HG03108 (cell line): Measurements from ENCODE around the gene PTPRZ1.

ENCODE experiments used
- ATAC-seq: cut with Tn5 transposase; IDR thresholded peaks from one replicate; pipeline ENCODE4 v1.9.1; 2021; ENCODE audit warnings: moderate library complexity; ENCODE audit not compliant: unreplicated experiment

The PTPRZ1 gene

DNA sequence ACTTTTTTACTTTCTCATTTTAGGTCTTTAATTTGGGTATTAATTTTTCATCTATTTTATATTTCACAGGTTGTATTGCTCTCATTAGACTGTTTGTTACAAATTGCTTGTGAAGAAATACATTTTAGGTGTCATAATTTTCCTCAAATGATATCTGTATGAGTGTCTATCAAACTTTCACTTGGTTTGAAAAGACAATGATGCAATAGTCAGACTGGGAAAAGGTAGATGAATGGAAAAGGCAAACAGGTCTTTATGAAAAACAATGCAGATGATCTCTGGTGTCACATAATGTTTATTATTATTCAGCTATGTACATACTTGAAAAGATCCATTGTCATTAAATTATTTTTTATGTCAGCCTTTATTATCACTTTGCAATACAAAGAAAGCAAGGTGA, 80.2 kb downstream of the PTPRZ1 start:
- no peak for ATAC-seq

- no peak for ATAC-seq
Observed at GRCh38 chr7:121953601-121954000, 80.6 kb downstream of the PTPRZ1 start.

DNA sequence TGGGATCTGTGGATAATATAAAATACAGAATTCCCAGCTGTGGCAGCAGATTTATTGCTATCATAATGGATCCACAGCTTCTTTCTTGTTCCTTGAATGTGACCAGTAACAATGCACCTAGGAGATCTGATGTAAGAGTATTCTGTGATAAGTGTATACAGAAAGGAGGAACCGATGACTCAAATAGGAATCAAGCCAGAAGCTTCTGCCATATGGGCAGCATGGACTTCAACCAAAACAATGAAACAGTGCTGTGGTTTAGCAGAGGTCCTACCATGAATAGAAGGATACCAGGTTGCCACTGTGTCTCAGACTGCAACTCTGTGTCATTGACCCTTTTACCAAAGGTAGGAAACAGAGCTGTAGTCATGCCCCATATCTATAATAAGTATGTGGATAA, 81.8 kb downstream of the PTPRZ1 start:
- no peak for ATAC-seq

DNA sequence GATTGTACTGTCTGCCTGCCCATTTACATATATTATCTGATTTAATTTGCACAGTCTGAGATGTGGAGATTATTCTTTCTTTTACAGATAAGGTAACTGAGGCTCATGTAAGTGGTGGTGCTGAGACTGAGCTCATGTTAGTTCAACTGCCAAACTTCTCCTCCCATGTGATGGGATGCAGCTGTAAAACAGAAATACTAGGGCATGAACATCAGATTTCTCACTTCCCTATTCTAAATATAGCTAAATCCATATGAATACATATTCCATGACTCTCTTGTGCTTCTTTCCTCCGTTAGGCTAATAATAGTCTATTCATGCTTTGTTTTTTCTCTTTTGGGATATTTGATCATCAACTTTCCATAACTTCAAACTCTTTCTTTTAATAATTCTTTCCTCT, 84.7 kb downstream of the PTPRZ1 start:
- no peak for ATAC-seq

DNA sequence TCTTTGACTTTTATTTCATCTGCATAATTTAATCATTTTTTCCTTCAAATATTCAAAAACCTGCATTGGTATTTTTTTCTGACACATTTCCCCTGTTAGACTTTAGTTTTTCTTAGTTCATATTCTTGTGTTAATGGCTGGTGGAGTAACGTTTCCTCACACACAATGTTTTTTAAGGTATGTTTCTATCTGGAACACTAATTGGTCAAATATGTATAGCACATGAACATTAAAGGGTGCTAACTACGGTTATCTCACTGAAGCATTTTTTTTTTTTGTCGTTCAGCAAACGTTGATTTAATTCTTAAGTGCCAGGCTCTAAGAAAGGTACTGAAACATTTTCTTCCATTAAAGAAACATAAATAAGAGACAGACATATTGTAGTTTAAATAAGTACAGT, 87.7 kb downstream of the PTPRZ1 start:
- no peak for ATAC-seq

GRCh38 chr7:121961089-121961867, 88.3 kb downstream of the PTPRZ1 start:
- ATAC-seq, result no peak

- ATAC-seq, result no peak
Observed at GRCh38 chr7:121966276-121966934, 93.4 kb downstream of the PTPRZ1 start.

DNA sequence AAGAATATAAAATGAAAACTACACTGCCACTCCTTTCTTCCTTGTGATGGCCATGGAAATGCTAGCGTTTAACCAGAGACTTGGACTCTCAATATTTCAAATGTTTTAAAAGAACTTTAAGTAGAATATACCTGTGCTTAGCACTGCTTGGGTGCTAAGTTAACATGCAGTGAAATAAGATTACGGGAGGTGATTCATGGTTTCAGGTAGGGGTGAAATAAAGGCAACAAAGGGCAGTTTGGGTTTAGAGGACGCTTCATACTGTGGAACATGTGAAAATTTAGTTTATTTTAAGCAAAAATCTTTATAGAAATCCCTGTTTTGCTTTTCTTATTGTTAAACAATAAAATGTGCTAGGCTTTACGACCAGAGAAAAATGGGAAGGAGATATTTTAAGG, 94.0 kb downstream of the PTPRZ1 start:
- no peak for ATAC-seq

DNA sequence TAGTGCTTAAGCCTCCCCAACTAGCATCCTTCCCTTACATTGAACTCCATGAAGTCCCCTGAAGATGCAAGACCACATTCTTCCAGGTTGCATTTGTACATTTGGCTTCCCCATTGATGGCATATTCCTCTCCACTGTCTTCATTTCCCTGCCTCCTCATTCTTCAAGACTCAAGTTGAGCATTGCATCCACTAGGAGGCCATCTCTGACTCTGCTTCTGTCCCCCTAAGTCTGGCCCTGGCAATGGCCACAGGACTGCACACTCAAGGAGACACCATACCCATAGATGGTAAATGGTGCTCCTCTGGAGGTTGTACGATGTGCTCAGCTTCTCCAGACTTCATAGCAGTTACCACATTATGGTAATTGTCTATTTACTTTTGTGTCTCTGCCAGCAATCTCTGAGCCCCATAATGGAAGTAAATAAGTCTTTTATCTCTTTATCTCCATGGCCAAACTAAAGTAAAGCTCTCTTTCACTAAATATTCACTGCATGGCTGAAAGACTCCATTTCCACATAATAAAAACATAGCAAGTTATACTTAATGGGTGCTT, 112.6 kb downstream of the PTPRZ1 start:
- ATAC-seq, result no peak

- ATAC-seq, result no peak
Observed at GRCh38 chr7:121992068-121992467, 119.1 kb downstream of the PTPRZ1 start.

DNA sequence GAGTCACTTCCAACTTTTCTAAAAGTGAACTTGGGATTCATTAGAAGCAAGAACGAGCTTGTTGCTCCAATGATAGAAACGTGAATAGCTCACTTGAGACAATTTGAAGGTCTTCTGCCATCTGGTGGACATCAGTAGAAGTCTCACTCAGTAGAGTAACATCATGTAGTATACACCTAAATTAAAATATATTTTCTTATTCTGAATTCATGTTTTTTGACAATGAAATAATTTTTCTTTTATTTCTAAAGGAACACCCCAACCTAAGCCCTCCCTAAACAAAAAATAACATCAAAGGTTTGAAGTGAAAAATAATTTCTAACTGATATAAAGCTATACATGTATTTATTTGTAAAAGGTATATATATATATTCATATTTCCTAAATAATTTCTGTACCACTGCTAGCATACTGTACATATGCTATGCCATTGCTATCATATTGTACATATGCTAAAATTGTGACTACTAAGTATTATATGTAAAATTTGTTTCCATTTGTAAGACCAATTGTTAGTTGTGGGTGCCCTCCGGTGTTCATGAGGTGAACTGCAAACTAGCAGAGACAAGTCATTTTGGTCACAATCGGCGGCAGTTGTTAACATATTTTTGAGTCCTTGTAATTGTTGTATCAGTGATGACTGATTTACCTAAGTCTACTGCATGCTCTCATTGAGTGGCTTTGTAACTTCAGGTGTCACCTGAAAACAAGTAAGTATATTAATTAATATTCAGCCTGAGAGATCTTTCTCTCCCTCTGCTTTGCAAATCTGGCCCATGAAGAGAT, 121.9 kb downstream of the PTPRZ1 start:
- peak; percentile 84 for ATAC-seq

- no peak for ATAC-seq
Observed at GRCh38 chr7:122006687-122007086, 133.7 kb downstream of the PTPRZ1 start.

DNA sequence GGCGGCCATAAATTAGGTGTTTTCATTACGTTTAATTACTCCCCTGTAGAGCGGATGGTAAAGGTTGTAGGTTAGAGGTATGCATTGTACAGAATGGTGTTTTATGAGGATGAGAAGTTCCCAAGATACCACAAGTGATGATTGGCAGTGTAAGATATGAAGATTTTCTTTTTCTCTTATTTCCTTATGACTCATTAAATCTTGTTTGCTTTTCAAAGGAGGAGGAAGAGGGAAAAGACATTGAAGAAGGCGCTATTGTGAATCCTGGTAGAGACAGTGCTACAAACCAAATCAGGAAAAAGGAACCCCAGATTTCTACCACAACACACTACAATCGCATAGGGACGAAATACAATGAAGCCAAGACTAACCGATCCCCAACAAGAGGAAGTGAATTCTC, 137.2 kb downstream of the PTPRZ1 start:
- no peak for ATAC-seq

DNA sequence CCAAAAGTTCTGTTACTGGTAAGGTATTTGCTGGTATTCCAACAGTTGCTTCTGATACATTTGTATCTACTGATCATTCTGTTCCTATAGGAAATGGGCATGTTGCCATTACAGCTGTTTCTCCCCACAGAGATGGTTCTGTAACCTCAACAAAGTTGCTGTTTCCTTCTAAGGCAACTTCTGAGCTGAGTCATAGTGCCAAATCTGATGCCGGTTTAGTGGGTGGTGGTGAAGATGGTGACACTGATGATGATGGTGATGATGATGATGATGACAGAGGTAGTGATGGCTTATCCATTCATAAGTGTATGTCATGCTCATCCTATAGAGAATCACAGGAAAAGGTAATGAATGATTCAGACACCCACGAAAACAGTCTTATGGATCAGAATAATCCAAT, 140.1 kb downstream of the PTPRZ1 start:
- ATAC-seq, result no peak

- no peak for ATAC-seq
Observed at GRCh38 chr7:122013630-122014029, 140.7 kb downstream of the PTPRZ1 start.

DNA sequence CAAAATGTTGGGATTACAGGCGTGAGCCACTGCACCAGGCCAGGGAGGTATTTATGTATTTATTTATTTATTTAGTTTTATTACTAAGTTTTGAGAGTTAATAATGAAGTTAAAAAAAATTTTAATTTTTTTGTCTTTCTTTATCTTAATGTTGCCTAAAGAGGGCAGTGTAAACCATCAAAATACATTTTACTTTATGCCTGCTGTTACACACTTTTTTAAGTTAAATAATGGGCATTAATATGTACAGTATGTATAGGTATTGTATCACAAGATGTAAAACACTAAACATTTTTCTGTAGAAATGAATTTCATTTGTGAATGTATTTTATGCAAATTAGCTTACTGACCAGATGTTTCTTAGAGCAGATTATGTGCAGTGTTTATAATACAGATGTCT, 141.7 kb downstream of the PTPRZ1 start:
- no peak for ATAC-seq

DNA sequence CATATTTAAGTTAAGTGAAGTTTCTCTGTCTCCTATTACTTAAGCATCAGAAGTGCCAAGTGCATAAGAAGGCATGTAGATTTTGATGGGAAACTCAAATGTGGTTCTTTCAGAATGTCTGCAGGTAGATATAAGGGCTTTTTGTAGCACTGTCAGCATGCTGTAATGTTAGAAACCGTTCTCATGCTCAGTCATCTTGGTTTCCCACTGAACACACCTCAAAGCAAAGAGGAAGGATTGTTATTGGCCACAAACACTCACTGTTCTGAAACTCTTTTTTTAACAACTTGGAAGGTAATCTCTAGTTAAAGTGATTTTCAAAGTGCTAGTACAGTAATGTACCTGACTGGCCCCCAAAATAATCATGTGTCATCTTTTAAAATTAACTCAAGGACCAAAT, 145.1 kb downstream of the PTPRZ1 start:
- ATAC-seq, result no peak

DNA sequence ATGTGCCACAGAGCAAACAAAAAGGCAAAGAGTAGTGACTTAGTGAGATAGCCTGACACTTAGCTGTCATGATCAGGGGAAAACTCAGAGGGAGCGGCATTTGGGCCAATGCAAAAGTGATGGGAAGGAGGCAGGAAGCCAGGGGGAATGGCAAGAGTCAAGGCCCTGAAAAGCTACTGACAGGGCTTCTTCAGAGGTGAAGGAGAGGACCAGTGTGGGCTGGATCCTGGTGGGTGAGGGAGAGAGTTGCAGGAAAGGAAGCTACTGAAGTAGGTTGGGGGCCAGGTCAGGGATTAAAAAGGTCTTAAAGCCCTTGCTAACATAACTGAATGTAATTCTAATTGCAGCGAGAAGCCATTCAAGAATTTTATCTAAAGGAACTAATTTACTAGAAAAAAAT, 154.1 kb downstream of the PTPRZ1 start:
- no peak for ATAC-seq

DNA sequence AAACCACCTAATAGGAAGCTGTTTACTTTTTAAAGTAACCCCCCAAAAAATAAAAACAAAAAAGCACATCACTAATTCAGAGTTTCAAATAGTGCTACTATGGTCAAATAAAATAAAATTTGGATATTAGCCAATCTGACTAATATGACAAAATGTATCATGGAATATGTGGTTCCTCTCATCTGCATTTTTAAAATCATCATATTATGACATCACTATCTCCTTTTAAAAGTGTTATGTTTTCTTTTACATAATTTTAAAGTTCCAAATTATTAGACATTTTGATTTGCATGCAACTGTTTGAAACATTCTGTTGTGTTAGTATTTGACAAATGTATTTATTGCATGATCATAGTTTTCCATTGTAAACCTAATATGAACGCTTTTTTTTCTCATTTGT, 160.7 kb downstream of the PTPRZ1 start:
- ATAC-seq, result no peak

DNA sequence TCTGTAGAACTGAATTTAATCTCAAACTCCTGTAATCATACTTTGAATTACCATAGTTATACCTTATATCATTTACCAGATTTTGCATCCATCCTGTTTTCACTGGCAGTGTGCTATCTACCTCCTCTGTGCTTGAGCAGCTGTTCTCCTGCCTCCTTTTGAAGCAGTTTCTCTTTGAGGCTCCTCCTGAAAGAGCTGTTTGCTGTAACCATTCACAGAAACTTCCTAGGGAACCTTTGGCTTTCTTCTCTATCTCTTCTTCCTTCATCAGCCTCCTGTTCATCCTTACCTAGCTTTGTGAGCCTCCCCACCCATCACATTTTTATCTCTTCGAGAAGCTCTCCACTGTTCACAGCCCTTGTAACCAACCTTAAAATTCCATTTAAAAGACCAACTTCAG, 162.9 kb downstream of the PTPRZ1 start:
- ATAC-seq, result no peak

DNA sequence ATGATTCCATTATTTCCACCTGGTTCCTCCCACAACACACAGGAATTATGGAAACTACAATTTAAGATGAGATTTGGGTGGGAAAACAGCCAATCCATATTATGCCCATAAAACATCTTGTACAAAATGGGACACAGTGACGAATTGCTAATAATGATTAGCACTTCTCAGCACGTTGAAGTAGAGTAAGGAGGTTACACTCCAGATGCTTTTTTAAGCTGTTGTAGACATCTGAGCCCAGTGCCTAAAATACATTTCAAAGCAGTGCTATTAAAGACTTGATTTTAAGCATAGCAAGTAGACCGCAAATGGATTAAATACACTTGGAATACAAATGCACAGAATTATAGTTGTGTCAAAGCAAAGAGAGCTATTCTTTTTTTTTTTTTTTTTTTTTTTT, 165.2 kb downstream of the PTPRZ1 start:
- no peak for ATAC-seq

DNA sequence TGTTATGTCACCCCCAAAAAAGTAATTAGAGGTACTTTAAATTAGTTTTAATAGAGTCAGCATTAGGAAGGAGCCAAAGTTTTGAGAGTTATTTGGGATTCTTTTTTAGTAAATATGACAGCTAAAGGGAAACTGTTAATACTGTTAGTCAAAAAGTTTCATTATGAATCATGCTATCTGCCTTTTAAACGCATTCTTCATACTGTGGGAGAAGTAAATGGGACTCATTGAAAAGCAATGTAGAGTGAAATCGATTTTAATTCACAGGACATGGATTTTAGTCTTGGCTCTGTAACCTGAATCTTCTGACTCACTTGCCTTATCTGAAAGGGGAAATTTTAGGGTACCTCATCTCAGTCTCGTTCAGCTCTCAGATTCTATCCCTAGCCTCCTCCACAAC, 165.9 kb downstream of the PTPRZ1 start:
- no peak for ATAC-seq
